SH-SY5Y (cell line): Measurements from ENCODE around the gene CA7.

Experiments
- GATA2 ChIP-seq: IDR thresholded peaks from 2 replicates; pipeline ENCODE4 v1.6.1; 2011; ENCODE audit warnings: mild to moderate bottlenecking, low read depth, low read length
- GATA3 ChIP-seq: IDR thresholded peaks from 2 replicates; pipeline ENCODE4 v1.6.1; 2011; ENCODE audit warnings: low read depth, mild to moderate bottlenecking, low read length, moderate library complexity

Gene CA7

DNA sequence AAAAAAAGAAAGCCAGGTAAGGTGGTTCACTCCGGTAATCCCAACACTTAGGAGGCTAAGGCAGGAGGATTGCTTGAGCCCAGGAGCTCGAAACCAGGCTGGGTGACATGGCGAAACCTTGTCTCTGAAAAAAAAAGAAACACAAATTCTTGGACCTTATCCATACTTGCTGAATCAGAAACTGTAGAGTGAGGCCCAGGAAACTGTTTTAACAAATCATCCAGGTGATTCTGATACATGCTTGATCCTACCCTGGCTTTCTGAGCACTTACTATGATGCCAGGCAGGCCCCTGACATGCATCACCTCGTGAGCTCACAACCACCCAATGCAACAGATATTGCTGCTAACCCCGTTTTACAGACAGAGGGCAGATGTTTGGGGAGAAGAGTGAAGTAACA lies 9.5 kb upstream of the CA7 start:
- TF ChIP-seq GATA2: no peak
- no peak for TF ChIP-seq GATA3

DNA sequence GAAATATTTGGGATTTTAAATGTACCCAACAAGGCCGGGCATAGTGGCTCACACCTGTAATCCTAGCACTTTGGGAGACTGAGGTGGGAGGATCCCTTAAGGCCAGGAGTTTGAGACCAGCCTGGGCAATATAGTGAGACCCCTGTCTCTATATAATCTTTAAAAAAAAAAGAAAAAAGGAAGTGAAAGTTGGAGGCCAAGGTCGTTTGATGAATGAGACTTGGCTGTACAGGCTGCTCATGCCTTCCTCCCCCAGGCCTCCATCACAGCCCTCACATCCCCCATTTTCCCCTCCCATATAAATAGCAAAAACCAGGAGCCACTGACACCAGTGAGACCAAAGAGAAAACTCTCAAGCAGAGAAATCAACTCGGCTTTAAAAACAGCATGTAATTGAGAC lies 3.3 kb upstream of the CA7 start:
- TF ChIP-seq GATA3: no peak
- no peak for TF ChIP-seq GATA2

DNA sequence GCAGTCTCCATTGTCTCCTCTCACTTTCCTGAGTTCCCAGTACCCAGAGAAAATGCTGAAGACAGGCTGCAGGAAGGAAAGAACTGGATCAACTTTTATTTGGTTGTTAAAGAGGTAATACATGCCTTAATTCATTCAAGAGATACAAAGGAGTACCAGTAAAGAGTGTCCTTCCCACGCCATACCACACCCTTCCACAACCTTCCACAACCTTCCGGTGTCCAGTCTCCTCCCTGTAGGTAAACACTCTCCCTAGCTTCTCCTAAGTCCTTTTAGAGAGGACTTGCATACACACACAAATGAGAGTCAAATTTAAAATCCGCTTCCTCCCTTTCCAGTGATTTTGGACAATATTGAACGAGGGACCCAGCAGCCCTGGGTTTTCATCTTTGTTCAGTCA lies 2.8 kb upstream of the CA7 start:
- TF ChIP-seq GATA3 (no peak), GATA2 (no peak)

DNA sequence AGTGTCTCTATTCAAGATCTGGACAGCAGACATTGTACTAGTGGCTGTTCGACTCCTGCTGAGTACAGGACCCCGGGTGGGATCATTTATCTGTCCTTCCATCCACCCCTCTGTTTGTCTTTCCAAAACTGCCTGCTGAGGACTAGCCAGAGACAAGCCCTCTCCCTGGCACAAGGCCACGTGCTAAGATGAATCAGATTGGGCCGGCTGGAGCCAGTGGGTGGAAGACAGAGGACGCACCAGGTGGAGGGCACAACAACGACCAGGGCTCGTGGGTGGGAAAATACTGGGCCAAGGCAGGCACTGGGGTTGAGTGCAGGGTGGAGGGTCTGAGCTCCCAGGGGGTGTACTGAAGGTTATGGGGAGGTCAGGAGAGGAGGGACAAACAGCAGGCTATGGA lies 1.4 kb upstream of the CA7 start:
- no peak for TF ChIP-seq GATA3
- no peak for TF ChIP-seq GATA2

DNA sequence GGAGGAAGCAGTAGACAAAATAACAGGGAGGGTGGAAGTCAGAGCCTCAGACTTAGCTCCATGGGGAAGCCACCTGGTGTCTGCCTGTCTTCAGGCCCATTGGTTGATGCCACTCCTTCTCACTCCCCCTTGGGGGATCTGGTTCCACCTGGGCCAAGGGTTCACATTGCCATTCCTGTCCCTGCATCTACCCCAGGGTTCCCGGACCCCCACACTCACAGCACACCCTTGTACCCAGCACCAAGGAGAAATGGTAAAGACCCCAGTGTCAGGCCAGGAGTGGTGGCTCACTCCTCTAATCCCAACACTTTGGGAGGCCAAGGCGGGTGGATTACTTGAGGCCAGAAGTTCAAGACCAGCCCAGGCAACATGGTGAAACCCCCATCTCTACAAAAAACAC lies 1.0 kb upstream of the CA7 start:
- TF ChIP-seq GATA3: no peak
- TF ChIP-seq GATA2: no peak

DNA sequence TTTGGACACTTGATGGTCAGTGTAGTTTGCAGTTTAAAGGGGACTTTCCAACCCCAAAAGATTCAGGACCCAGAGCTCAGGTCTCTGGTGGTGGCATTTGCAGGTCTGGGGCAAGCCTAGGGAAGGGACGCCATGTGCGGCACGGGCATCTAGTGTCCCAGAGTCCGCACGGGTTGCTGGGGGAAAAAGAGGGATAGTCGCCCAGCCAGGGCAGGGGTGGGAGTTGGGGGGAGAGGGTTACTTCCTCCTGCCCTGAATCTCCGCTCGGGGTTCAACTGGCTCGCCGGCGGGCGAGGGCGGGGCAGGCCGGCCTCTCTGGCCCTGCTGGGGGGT lies 239 bp upstream of the CA7 start:
- no peak for TF ChIP-seq GATA2
- TF ChIP-seq GATA3: no peak

DNA sequence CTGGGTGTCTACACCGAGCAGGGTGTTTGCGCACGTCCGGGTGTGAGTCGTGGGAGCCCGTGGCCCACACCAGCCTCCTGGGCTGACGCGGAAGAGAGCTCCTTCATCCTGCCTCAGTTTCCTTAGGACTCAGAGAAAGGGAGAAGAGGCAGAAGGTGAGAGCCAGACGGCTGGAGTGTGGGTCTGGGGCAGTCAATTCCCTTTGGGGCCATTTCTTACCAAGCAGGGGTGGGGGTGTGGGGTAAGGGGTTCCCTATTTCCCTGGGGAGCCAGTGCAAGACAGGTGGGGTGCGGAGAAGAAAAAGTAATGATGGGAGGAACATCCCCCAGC lies 831 bp downstream of the CA7 start:
- TF ChIP-seq GATA3 (no peak), GATA2 (no peak)

DNA sequence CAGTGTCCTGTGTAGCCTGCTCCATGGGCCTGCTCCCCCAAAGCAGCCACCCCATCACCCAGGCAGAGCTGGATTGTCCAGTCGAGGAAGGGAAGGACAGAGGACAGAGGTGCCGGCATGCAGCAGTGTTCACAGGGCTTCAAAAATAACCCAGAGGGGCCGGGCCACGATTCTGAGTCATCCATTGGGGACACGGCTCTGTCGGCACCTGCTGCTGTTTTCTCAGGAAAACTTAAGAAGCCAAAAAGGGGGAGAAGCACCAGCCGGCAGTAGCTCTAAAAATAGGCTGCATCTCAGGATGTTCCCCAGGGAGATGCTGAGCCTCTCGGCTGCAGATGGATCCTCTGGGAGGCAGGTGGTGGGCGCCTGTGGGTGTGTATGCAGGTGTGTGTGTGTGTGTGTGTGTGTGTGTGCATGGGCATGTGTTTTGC lies 1.6 kb downstream of the CA7 start:
- TF ChIP-seq GATA3 (no peak), GATA2 (no peak)

DNA sequence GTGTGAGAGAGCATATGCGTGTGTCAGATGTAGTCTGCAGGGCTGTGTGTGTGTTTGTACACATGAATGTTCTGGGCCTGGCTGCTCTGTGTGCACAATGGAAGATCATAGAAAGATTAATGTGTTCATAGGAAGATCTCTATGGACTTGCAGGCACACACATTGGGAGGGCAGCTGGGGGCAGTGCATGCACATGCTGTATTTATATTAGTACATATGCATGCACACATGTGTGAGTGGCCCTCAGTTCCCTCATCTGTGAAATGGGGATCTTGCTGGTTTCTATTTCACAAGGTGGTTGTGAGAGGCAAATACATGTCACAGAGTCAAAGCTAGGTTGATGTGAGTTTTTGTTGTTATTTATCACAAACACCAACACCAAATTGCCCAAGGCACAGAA lies 2.1 kb downstream of the CA7 start:
- TF ChIP-seq GATA2 (no peak), GATA3 (no peak)

DNA sequence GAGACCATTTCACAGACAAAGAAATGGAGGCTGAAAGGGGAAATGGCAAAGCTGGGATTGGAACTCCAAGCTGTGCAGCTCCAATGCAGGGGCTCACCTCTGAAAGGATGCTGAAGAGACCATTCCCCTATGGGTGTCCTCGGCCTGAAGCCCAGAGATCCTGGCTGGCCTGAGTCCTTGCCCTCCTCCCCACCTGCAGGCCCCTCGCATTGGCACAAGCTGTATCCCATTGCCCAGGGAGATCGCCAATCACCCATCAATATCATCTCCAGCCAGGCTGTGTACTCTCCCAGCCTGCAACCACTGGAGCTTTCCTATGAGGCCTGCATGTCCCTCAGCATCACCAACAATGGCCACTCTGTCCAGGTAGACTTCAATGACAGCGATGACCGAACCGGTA lies 2.6 kb downstream of the CA7 start:
- TF ChIP-seq GATA3: no peak
- TF ChIP-seq GATA2: no peak

DNA sequence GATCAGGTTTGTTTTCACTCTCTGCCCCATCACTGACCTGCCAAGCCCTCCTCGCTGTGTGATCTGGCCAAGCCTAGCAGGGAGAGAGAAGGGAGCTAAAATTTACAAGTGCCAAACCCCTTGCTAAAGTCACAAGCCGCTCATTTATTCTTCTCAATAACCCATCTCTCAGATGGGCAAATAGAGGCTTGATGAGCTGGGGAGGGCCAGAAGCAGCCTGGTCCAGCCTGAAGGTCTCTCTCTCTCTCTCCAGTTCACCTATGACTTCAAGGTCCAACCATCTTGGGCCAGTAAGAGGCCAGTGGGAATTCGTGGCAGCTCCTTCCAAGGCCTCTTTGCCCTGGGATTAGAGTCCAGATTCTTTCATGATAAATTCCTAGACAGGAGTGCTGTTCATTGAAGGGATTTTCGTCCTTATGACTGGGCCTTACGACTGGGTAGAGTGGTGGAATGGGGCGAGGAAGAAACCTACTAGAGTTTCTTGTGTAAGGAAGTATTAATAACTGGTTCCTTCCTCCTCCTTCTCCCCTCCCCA lies 3.4 kb downstream of the CA7 start:
- no peak for TF ChIP-seq GATA3

DNA sequence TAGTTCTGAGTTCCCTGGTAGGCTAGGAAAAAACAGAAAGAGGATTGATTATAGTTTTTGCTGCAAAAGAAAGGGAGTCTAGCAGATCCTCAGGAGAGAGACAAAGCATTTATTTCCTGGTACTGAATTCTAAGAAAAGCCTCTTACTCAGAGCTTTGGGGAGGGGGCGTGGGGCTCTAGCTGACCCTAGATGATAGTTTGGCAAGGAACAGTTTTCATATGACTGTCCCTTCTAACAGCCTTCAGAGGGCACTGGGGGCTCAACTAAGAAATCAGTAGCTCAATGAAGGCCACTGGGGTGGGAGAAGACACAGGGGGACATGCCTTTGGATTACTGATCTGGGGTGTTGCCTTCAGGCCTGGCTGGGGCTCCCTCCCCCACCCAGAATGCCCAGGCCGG lies 4.0 kb downstream of the CA7 start:
- TF ChIP-seq GATA2 (no peak), GATA3 (no peak)

DNA sequence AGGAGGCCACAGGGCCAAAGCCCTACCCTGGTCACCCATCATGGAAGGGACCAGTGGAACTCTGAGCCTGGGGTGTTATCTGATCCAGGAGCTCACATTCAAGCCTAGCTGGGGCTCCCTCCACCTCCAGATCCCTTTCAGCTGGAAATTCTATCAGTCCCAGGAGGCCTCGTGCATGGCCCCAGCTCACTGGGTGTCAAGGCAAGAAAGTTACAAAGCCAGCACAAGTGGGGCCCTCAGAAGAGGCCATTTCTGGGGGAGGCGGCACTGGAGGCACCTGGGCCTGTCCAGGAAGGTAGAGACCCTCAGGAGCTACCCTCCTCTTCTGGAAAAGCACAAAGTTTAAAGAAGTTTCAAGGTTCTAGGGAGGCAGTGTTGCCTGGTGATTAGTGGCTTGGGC lies 4.8 kb downstream of the CA7 start:
- TF ChIP-seq GATA3 (no peak), GATA2 (no peak)

DNA sequence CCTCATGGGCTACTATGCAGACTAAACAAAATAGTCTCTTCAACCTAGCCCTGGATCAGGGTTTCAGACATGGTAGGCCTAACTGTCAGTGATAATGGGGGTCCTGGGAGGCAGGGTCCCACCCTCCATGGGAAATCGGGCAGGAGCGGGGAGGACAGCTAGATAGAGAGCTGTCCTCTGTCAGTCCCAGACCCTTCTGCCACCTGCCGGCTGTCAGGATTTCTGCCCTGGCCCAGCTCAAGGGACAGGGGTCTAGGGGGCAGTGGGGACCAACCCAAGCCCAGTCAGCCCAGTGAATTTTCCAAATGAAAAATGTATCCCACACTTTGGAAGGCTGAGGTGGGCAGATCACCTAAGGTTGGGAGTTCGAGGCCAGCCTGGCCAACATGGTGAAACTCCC lies 5.3 kb downstream of the CA7 start:
- TF ChIP-seq GATA3 (no peak), GATA2 (no peak)

DNA sequence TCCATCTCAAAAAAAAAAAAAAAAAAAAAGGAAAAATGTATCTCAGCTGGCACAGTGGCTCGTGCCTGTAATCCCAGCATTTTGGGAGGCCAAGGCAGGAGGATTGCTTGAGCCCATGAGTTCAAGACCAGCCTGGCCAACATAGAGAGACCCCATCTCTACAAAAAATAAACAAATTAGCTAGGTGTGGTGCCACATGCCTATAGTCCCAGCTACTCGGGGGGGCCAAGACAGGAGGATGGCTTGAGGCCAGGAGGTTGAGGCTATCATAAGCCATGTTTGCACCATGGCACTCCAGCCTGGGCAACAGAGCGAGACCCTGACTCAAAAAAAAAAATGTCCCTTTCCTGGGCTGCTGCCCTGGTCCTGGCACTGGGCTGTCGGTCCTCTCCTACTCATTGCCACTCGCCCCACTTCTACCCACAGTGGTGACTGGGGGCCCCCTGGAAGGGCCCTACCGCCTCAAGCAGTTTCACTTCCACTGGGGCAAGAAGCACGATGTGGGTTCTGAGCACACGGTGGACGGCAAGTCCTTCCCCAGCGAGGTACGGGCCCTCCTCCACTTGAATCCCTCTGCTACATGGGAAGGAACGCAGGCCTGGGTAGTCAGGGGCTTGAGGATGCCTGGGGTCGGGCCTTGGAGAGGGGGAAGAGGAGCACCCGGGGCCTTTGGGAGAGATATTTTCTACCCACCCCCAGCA lies 6.1 kb downstream of the CA7 start:
- TF ChIP-seq GATA2 (no peak), GATA3 (no peak)
